ENCODE measurements around the gene RAD17.

GRCh38 chr5:69329905-69330489 is 39.6 kb upstream of the RAD17 start:
- no peak for TF ChIP-seq CTCF (conservative IDR thresholded peaks at IDR 0.05; ENCODE audit: low read depth, low read length)
- no peak for TF ChIP-seq EZH2 (IDR thresholded peaks at IDR 0.05; ENCODE audit: borderline replicate concordance, low read depth, low read length, poor library complexity, severe bottlenecking)

Measured in A673 (cell line).